SH-SY5Y (cell line): ENCODE data around the gene ALCAM.

Experiments
- GATA2 ChIP-seq: IDR thresholded peaks from 2 replicates; pipeline ENCODE4 v1.6.1; 2011; ENCODE audit warnings: mild to moderate bottlenecking, low read depth, low read length
- GATA3 ChIP-seq: IDR thresholded peaks from 2 replicates; pipeline ENCODE4 v1.6.1; 2011; ENCODE audit warnings: low read depth, mild to moderate bottlenecking, low read length, moderate library complexity

GRCh38 chr3:105515372-105515771, 148.7 kb downstream of the ALCAM start:
- no peak for TF ChIP-seq GATA2
- TF ChIP-seq GATA3 = no peak
